ENCODE results near the gene CASKIN2.
"Not testable (repeated sequence)": the region's sequence is repeated elsewhere in the genome, so short reads cannot be mapped to it uniquely, and the experiment has no call there.

Gene CASKIN2

GRCh38 chr17:75463603-75464002, 51.7 kb downstream of the CASKIN2 start:
- no peak for DNase-seq

- no peak for DNase-seq
Observed at GRCh38 chr17:75460295-75460694, 55.0 kb downstream of the CASKIN2 start.

- no peak for DNase-seq
Observed at GRCh38 chr17:75459590-75460267, 55.6 kb downstream of the CASKIN2 start.

GRCh38 chr17:75459246-75459589, 56.1 kb downstream of the CASKIN2 start:
- no peak for DNase-seq

- DNase-seq: peak; percentile 31
Observed at GRCh38 chr17:75457047-75457654, 58.2 kb downstream of the CASKIN2 start.

- peak; percentile 99 for DNase-seq
Observed at GRCh38 chr17:75456417-75457046, 58.8 kb downstream of the CASKIN2 start, which contains the start of gene TMEM94. TSS of gene TMEM94 (plus strand) at chr17:75456635. CDS start at chr17:75471906, 15,271 bp downstream.

GRCh38 chr17:75456039-75456416, 59.3 kb downstream of the CASKIN2 start:
- peak; percentile 75 for DNase-seq

GRCh38 chr17:75454672-75455071, 60.7 kb downstream of the CASKIN2 start:
- DNase-seq: not testable (repeated sequence)

- no peak for DNase-seq
Observed at GRCh38 chr17:75454193-75454592, 61.1 kb downstream of the CASKIN2 start.

- no peak for DNase-seq
Observed at GRCh38 chr17:75450270-75450669, 65.1 kb downstream of the CASKIN2 start.

All from NCI-H774 (cell line).